Measurements from ENCODE around the gene EFNA4. TPM values are rescaled to one million over a fixed set of nuclear protein-coding genes. Genes with fewer than 3 reads are reported as not detected.

EFNA4 gene
- total and polyA plus RNA-seq, 4 donors = 1.8 to 4.7 (median 3.3) TPM

DNA sequence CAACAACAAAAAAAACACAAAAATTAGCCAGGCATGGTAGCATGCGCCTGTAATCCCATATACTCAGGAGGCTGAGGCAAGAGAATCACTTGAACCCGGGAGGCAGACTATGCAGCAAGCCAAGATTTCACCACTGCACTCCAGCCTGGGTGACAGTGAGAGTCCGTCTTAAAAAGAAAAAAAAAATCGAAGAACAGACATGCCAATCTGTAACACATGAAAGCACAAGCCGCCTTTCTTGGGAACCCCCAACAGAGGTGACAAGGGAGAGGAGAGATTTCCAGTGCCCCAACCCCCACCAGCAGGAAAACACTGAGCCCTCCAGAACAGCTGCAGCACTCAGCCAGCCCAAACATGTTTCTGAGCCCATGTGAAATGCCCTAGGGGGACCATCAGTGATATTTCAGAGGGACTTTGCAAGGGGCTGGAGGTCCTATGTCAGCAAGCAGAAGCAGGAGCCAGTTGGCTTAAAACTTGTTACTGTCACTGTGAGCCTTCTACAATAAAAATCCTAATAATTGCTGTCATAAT, 50.0 kb downstream of the EFNA4 start:
- Histone ChIP-seq H3K9ac (ENCODE audit: low read depth in 1 of 2, low read length in 2 of 2) (no peak overlapping the region), H3K27me3 (ENCODE audit: control insufficient read depth in 4 of 4, insufficient read depth in 4 of 4, low read length in 3 of 4) (no peaks in the 10 kb centered on the region), H3K9me3 (ENCODE audit: control insufficient read depth in 4 of 4, low read length in 3 of 4) (no peaks in the 10 kb centered on the region), H3K27ac (ENCODE audit: low read depth in 1 of 2, low read length in 2 of 2) (no peak overlapping the region), H3K4me1 (ENCODE audit: control insufficient read depth in 4 of 4, insufficient read depth in 4 of 4, low read length in 3 of 4) (peaks cover 0 to under 1% (median 0%) of the 10 kb centered on the region in 4 donors), H3K4me3 (ENCODE audit: low read depth in 1 of 3, low read length in 3 of 3) (no peak overlapping the region), H3K36me3 (ENCODE audit: control insufficient read depth in 4 of 4, insufficient read depth in 3 of 4, low read depth in 1 of 4, low read length in 3 of 4) (no peaks in the 10 kb centered on the region)
- no peak for DNase-seq (ENCODE audit: low spot score)
- WGBS = 90% methylated on average over 5 of the region's 5 CpGs
- TF ChIP-seq ZBTB33 (IDR thresholded peaks at IDR 0.05) (no peak), REST (IDR thresholded peaks at IDR 0.05) (no peak), GABPA (IDR thresholded peaks at IDR 0.05 in 1 of 2, conservative IDR thresholded peaks at IDR 0.05 in 1 of 2) (no peak)

- H3K4me1 ChIP-seq (ENCODE audit: control insufficient read depth in 4 of 4, insufficient read depth in 4 of 4, low read length in 3 of 4) = no peaks in the 10 kb centered on the region
- TF ChIP-seq REST (IDR thresholded peaks at IDR 0.05) = no peak
- TF ChIP-seq, protein P1, sequence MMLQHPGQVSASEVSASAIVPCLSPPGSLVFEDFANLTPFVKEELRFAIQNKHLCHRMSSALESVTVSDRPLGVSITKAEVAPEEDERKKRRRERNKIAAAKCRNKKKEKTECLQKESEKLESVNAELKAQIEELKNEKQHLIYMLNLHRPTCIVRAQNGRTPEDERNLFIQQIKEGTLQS (IDR thresholded peaks at IDR 0.05) = no peak
- TF ChIP-seq GABPA (IDR thresholded peaks at IDR 0.05 in 1 of 2, conservative IDR thresholded peaks at IDR 0.05 in 1 of 2) = no peak
- TF ChIP-seq ZBTB33 (IDR thresholded peaks at IDR 0.05) = no peak
- no peak for TF ChIP-seq FOXA2 (IDR thresholded peaks at IDR 0.05)
- no peak for TF ChIP-seq FOXA1 (IDR thresholded peaks at IDR 0.05)
- TF ChIP-seq, protein P2, sequence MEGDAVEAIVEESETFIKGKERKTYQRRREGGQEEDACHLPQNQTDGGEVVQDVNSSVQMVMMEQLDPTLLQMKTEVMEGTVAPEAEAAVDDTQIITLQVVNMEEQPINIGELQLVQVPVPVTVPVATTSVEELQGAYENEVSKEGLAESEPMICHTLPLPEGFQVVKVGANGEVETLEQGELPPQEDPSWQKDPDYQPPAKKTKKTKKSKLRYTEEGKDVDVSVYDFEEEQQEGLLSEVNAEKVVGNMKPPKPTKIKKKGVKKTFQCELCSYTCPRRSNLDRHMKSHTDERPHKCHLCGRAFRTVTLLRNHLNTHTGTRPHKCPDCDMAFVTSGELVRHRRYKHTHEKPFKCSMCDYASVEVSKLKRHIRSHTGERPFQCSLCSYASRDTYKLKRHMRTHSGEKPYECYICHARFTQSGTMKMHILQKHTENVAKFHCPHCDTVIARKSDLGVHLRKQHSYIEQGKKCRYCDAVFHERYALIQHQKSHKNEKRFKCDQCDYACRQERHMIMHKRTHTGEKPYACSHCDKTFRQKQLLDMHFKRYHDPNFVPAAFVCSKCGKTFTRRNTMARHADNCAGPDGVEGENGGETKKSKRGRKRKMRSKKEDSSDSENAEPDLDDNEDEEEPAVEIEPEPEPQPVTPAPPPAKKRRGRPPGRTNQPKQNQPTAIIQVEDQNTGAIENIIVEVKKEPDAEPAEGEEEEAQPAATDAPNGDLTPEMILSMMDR (IDR thresholded peaks at IDR 0.05; ENCODE audit: low read depth, low read length, missing input control) = no peak
- no peak for TF ChIP-seq EGR1 (IDR thresholded peaks at IDR 0.05; ENCODE audit: low read depth in 2 of 2)
- TF ChIP-seq NR2F2 (IDR thresholded peaks at IDR 0.05) = no peak
- TF ChIP-seq YY1 (IDR thresholded peaks at IDR 0.05) = no peak
- no peak for TF ChIP-seq SP1 (IDR thresholded peaks at IDR 0.05)
- no peak for TF ChIP-seq HNF4A (conservative IDR thresholded peaks at IDR 0.05)
- no peak for TF ChIP-seq TAF1 (conservative IDR thresholded peaks at IDR 0.05)
- no peak for TF ChIP-seq RAD21 (IDR thresholded peaks at IDR 0.05)
- TF ChIP-seq HNF4G (IDR thresholded peaks at IDR 0.05) = no peak
- TF ChIP-seq JUND (IDR thresholded peaks at IDR 0.05) = no peak
- TF ChIP-seq, protein P3, sequence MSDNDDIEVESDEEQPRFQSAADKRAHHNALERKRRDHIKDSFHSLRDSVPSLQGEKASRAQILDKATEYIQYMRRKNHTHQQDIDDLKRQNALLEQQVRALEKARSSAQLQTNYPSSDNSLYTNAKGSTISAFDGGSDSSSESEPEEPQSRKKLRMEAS (IDR thresholded peaks at IDR 0.05) = no peak
- H3K36me3 ChIP-seq (ENCODE audit: control insufficient read depth in 4 of 4, insufficient read depth in 3 of 4, low read depth in 1 of 4, low read length in 3 of 4) = no peaks in the 10 kb centered on the region
- no peak overlapping the region for H3K9ac ChIP-seq (ENCODE audit: low read depth in 1 of 2, low read length in 2 of 2)
- no peak for DNase-seq (ENCODE audit: low spot score)
- 82% methylated on average over 5 of the region's 5 CpGs for WGBS
- H3K9me3 ChIP-seq (ENCODE audit: control insufficient read depth in 4 of 4, low read length in 3 of 4) = no peaks in the 10 kb centered on the region
- H3K4me3 ChIP-seq (ENCODE audit: low read depth in 1 of 3, low read length in 3 of 3) = no peak overlapping the region
- H3K27me3 ChIP-seq (ENCODE audit: control insufficient read depth in 4 of 4, insufficient read depth in 4 of 4, low read length in 3 of 4) = no peaks in the 10 kb centered on the region
- no peak overlapping the region for H3K27ac ChIP-seq (ENCODE audit: low read depth in 1 of 2, low read length in 2 of 2)
These were observed 52.7 kb downstream of the EFNA4 start for GRCh38 chr1:155116113-155116764.

Measured in liver (tissue), 9 donors.